ENCODE results near the gene VAT1.

VAT1 gene

DNA sequence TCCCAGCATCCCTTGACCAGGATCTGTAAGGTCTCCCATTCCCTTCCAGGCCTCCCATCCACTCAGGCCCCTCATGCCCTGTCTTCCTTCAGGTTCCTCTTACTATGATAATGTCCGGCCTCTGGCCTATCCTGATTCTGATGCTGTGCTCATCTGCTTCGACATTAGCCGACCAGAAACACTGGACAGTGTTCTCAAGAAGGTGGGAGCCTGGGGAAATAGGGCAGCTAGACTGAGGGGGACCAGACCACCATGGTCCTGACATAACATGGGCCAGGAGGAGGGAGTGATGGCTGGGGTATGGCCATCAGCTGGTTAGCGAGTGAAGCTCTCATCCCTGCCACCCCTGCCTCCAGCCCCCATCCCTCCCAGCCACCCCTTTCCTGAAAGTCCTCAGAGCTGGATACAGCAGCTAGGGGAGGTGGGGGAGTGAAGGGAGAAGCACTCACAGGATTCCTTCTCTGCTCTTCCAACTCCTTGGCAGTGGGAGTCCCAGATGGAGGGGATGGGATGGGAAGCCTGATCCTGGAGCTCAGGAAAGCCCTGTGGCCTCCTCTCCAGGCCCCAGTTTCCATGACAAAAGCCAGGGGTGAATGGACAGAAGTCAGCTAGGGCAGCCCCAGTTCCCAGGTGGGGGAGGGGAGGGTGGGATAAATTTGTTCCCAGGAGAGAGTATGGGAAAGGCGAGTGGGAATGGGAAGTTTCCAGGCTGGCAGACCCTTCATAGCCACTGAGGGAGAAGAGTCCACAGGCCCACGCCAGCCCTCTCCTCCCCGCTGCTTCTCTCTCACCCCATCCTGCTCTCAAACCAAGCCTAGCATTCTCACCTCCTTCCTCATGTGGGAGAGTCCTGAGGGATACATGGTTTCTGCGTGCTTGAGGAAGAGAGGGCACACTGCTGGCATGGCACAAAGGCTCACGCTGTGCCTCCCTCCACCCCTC lies 5.2 kb upstream of the VAT1 start:
- no peak for DNase-seq (ENCODE audit: low read depth, low spot score)

DNA sequence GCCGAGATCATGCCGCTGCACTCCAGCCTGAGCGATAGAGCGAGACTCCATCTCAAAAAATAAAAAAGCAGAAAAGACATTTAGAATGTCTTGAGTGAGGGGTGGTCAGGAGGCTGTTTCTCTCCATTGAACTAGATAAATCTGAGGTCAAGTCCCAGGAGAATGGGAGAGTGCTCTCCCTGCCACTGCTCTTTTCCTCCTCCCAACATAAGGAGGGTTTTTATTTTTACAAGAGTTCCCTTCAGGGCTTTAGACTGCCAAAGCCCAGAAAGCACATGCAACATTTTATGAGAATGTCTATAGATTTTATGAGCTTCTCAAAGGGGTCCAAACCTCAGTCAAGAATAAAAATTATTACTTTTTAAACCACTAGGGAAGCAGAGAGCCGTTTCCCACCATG lies 4.4 kb upstream of the VAT1 start:
- DNase-seq (ENCODE audit: low read depth, low spot score): no peak

DNA sequence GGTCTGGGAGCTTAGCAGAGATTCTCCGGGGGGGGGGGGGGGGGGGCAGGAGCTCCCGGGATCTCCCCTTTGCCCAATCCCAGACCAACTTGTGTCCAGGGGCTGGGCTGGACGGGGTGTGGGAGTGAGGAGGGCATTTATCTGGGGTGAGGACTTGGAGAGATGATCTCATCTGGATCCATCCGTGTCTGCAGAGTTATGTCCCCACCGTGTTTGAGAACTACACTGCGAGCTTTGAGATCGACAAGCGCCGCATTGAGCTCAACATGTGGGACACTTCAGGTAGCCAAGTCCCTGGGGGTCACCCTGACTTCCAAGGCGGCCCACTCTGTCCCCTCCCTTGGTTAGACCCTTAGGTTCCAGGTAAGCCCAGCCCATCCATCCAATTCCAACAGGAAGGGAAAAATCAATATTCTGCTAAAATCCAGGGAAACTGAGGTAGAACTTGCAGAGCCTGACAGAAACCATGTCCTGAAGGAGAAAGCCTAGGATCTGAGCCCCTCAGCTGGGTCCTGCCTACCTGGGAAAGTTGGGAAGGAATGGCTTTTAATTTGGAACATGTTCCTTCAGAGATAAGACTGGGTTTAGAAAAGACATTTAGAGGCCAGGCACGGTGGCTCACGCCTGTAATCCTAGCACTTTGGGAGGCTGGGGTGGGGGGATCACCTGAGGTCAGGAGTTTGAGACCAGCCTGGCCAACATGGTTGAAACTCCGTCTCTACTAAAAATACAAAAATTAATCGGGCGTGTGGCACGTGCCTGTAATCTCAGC lies 3.8 kb upstream of the VAT1 start:
- DNase-seq (ENCODE audit: low read depth, low spot score): no peak

DNA sequence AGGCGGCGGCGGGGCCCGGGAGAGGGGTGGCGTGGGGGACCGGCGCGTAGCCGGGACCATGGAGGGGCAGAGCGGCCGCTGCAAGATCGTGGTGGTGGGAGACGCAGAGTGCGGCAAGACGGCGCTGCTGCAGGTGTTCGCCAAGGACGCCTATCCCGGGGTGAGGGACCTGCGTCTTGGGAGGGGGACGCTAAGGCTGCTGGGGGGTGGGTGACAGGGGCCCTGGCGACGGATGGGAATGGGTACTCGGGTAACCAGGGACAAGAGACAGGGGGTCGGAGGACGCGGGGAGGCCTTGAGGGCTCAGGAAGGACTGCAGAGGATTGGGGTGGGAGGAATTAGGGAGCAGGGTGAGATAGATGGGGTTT lies 3.1 kb upstream of the VAT1 start:
- DNase-seq (ENCODE audit: low read depth, low spot score): no peak

DNA sequence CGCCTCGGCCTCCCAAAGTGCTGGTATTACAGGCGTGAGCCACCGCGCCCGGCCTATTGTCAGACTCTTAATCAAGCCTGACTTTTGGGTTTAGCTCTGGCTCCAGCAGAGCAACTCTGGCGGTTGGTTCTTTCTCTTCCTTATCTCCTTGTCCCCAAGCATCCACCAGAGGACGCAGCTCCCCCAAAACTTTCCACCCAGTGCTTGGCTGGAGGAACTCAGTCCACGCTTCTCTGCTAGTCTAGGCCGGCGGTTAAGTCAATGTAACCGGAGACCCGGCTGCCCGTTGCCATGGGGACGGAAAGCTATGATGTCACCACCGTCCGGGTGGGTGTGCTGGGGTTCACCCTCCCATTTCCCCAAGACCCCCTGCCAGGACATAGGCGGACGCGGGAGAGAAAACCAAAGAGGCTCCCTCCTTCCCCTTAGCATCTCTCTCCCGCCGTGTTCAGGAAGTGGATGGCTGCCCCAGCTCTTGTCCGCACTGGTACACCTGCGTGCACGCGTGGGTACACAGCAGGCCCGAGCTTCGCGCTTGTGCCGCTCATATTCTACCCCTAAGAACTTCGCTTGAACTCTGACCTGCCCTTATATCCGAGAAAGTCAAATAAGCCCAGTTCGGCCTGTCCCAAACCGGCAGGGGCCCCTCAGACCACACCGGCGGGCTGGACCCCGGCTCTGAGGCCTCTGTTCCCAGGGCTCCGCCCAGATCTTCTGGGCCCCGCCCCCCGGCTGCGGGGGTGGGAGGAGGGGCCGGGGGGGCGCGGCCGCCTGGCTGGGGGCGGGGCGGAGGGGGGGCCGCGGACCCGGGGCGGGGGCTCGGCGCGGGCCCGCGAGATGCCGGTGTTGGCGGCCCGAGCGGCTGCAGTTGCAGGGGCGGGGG lies 2.5 kb upstream of the VAT1 start, which contains the start of gene RND2:
Gene RND2, plus strand, starts transcription at position 825 of the 883 bp plus-strand sequence. CDS start 117 bp downstream, outside the sequence.
- peak; percentile 63 for DNase-seq (ENCODE audit: low read depth, low spot score)

DNA sequence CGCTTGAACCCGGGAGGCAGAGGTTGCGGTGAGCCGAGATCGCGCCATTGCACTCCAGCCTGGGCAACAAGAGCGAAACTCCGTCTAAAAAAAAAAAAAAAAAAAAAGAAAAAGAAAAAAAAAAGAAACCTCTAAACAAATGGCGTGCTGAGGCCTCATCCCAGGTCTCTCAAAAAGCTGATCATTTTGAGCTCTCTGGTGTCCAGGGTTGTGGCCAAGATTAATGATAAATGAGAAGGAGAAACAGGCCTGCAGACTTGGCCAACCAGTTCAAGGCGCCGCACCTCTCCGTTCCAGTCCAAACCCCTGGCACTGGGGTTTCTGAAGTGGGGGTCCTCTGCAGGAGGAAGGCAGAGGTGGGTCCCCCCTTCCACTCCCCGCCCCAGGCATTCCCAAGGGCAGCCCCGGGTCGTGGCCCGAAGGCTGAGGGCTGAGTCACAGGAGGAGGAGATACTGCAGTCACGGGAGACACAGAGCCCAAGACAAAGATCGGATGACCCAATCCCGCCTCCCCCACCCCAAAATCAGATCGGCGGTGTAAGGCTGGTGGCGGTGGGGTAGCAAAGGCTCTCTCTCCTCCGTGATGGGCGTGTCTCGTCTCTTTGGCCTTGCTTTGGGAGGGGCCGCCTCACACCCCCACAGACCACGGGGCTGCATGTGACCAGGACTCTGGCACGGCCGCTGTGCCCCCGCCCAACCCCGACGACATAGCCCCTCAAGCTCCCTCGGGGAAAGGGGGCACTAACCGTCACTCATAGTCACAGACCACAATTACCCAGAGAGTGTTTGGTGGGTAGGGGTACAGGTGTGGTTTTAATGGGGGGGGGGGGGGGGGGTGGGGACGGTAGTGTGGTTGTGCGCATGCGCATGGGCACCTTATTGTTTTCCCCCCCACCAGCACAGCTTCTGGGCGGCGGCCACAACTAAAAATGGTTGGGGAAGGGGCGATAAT lies 1.1 kb downstream of the VAT1 start:
- DNase-seq (ENCODE audit: low read depth, low spot score): no peak

DNA sequence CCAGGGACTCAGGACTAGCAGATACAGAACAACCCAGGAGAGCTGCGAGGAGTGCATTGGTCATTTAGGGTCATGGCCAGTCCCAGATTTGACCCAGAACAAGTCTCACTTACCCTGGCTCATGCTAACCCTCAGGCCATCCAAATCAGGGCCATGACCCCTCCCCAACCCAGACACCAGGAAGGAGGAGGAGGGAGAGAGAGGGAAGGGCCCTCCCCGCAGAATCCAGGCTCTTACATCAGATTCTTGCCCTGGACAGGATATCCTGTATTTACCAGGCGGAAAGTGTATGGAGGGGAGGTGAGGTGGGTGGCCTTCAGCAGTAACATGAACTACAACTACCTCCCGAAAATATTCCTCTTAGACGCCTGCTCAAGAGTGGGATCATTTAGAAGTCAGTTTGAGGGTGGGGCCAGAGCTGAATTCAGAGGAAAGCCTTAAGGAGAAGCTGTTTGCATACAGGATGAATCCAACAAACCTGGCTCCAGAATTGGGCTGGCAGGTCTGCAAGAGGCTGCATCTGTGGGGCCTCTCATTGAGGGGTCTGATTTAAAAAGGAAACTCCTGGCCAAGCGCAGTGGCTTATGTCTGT lies 2.1 kb downstream of the VAT1 start:
- no peak for DNase-seq (ENCODE audit: low read depth, low spot score)

DNA sequence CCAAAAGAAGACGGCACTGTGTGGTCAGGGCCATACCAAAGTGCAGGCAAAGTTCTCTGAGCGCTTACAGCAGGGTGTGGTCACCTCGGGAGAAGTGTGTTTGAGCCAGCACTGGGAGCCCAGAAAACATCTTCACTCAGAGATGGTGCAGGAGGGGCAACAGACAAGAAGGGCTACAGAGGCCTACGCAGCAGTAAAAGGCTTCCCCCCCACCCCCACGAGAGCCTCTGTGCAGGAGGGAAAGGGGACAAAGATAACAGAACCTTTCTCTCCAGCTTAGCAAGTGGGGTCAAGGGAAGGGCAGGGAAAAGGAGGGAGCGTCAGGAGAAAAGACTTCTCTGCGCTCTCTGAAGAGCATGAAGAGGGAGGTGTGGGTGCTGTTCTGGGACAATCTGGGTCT lies 2.8 kb downstream of the VAT1 start:
- no peak for DNase-seq (ENCODE audit: low read depth, low spot score)

DNA sequence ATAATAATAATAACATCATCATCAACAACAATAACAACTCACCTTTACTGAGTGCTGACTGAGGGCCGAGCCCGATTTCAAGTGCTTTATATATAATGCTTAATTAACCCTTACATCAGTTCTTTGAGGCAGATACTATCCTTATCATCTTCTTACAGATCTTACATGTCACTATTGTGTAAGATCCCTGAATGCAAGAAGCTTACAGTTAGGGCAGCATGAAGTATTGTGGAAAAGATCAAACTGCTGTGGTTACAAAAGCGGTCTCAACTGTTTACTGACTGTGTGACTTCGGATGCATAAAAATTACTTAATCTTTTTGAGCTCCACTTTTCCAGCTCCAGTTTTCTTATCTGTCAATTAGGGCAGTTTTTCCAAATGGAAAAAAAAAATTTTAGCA lies 3.3 kb downstream of the VAT1 start:
- DNase-seq (ENCODE audit: low read depth, low spot score): no peak

DNA sequence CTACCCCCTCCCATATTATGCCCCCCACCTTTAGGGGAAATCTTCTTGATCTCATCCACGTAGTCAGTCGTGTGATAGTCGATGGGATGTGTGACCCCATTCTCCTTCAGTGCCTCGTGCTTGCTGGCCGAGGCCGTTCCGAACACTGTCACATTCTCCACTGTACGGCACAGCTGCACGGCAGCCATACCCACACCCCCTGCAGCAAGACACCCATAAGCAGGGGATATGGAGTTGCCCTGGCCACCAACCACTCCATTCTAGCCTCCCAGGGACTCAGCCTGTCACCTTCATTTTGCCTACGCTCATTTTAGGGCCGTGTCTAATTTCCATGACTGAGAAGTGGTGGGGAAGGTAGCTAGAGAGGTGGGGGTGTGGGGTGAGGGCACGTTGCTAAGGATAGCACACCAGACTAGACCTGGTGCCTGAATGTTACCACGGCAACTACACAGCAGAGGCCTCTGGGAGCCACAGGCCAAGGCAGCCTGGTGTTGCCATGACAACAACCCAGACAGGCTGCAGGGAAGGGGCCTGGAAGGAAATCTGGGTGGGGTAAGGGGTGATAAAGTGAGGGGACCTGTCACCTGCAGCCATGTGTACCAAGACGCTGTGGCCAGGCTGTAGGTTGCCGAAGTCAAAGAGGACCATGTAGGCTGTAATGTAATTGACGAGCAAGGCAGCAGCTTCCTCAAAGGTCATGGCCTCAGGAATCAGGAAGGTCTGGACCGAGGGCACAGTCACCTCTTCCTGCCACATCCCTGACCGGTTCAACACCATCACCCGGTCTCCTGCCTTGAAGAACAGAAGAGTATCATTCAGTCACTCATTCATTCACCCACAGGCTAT lies 4.0 kb downstream of the VAT1 start:
- DNase-seq (ENCODE audit: low read depth, low spot score): no peak

DNA sequence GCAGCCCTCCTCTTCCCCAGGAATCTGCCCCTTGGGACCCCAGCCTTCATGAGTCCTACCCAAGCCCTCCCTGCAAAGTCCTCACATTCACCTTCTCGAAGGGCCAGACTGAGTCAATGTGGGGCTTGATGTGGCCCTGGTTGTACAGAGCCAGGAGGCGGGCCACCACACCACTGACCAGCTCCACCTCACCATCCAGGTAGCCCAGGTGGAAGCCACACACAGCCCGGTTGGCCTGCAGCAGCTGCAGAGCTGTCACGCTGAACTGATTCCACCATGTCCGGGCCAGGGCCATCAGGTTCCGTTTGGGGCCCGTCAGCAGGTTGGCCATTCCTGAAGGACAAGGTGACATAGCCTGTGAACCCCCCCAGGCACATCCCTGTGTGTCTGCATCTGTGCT lies 6.0 kb downstream of the VAT1 start:
- no peak for DNase-seq (ENCODE audit: low read depth, low spot score)

DNA sequence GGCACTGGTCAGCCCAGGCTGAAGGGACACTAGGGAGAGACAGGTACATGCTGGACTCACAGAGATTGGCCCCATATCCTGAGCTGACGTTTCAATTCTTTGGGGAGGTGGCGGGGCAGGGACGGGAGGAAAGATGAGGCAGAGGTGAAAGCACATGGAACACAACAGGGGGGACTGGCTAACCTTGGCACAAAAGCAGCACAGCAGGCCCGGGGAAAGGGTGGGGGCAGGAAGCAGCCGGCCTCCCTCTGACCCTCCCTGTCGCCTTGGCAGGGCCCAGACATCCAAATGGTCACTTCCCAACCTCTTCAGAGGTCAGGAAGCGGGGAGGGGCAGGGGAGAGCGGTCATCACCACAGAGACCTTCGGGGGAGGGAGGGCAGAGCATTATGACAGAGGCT lies 6.6 kb downstream of the VAT1 start:
- DNase-seq (ENCODE audit: low read depth, low spot score): no peak

DNA sequence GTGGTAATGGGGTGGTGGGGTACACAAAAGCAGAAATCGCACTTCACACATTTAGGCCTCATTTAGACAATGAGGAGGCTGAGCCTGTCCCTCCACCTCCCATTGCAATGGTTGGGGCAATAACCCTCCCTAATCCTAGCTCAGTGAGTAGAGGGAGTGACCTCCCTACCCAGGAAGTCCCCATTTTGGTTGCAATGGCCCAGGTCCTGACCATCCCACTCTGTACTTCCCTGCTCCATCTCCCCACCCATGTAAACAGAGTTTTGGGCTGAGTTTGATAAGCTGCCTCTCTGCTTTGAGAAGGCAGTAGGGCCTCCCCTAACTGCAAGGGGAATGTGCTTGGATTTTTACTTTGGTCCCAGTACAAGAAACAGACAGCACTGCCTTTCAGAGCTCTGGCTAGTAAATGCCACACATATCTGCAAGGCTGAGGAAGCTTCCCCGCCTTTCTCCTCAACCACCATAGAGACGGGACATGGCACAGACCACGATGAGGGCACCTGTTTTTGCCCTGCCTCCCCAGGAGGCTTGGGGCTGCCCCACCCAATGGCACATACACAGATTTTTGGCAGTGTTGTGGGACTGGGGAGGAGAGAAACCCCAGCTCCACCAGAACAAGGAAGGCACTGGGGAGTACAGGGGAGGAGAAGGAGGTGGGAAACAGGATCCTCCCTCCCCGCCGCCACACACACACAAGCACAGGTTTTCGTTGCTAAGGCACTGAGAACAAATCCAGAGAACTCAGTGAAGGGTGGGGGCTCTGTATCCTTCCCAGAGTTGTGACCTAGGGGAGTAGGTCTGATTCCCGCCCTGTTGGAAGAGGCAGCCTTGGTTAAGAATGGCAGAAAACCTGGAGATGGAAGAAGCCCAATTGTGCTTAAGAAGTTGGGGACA lies 7.3 kb downstream of the VAT1 start:
- no peak for DNase-seq (ENCODE audit: low read depth, low spot score)

DNA sequence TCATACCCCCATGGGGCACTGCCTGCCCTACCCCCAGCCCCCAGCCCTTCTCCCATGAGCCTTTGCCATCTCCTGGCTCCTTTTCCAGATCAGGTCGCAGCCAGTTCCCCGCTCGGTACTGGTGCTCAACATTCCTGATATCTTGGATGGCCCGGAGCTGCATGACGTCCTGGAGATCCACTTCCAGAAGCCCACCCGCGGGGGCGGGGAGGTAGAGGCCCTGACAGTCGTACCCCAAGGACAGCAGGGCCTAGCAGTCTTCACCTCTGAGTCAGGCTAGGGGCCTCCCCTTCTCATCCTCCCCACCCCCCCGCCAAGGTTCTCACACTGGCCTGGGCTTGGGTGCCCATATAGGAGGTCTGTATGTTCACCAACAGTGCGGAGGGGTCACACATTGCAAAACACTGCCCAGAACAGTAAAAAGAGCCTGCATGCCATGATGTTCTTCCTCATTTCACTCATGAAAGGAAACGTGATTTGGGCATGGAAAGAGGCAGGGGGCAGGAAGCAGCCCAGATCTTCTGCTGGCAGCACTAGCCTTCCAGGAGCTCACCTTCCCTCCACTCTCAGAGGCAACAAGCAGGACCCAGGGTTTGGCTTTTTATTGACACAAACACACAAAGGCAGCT lies 8.1 kb downstream of the VAT1 start:
- DNase-seq (ENCODE audit: low read depth, low spot score): no peak

DNA sequence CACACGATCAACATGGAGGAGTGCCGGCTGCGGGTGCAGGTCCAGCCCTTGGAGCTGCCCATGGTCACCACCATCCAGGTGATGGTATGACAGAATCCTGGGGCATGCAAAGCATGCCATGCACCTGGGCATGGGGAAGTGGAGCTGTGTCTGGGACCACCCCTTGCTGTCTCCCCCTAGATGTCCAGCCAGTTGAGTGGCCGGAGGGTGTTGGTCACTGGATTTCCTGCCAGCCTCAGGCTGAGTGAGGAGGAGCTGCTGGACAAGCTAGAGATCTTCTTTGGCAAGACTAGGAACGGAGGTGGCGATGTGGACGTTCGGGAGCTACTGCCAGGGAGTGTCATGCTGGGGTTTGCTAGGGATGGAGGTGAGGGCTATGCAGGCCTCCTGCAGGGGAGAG lies 8.9 kb downstream of the VAT1 start:
- no peak for DNase-seq (ENCODE audit: low read depth, low spot score)

DNA sequence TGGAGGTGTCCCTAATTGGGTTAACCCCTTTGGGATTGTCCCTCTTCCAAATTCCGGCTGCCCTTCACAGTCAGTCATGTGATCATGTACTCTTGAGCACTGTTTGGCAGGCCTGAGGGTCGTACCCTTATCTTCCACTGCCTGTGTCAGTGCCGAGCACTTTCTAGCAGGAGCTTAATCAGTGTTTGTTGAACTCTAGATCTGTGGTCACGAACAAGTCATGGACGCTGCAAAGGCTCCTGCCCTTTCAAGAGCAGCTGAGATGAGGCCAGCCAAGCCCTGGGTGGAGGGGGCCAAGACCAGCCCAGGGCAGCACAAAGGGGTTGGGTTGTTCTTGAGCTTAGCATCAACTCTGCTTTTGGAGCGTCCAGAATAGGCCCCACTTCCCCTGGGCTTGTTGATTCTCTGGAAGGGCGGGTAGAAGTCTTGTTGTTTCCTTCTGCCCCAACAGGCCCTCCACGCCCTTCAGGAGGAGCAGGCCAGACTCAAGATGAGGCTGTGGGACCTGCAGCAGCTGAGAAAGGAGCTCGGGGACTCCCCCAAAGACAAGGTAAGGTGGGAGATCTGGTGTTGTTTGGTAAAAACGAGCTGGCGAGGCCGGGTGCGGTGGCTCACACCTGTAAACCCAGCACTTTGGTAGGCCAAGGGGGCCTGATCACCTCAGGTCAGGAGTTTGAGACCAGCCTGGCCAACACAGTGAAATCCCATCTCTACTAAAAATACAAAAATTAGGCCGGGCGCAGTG lies 10.3 kb downstream of the VAT1 start:
- DNase-seq (ENCODE audit: low read depth, low spot score): no peak

DNA sequence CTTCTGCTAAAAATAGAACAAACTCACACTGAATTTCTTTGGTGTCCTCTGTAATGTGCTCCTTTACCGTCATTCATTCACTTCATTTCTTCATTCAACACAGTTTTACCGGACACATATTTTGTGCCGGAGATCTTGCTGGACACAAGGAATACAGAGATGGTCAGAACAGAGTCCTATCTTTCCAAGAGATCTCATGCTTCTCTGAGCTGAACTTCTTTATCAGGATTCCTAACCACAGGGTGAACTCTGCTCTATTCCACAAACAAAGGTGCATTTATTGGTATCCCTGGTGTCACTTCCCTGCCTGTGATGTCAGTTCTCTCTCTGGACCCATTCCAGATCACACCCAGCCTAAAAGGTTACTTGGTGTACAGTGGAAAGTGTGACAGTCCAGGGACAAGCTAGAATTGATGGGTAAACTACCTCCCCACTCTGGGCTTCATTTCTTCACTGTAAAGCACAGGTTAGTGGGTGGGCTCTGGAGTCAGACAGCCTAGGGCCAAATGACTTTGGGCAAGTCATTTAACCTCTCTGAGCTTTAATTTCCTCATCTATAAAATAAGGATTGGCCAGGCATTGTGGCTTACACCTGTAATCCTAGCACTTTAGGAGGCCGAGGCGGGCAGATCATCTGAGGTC lies 11.4 kb downstream of the VAT1 start:
- DNase-seq (ENCODE audit: low read depth, low spot score): no peak
